NB4 (cell line): Measurements from ENCODE around the gene HIVEP2.

Experiments
- CTCF ChIP-seq: IDR thresholded peaks from one replicate; pipeline ENCODE4 v1.5.1; 2012; ENCODE audit warnings: low read depth, low read length
- MAX ChIP-seq: IDR thresholded peaks from 2 replicates; pipeline ENCODE4 v1.6.1; 2011; ENCODE audit warnings: low read depth, low read length
- MYC ChIP-seq: IDR thresholded peaks from 2 replicates; pipeline ENCODE4 v1.6.1; 2011; ENCODE audit warnings: low read depth, low read length
- POLR2A ChIP-seq: IDR thresholded peaks from 2 replicates; pipeline ENCODE4 v1.6.1; 2011; ENCODE audit warnings: mild to moderate bottlenecking; ENCODE audit not compliant: insufficient read length; ENCODE audit errors: extremely low read depth

GRCh38 chr6:142718667-142719191, 226.2 kb downstream of the HIVEP2 start:
- TF ChIP-seq MAX (no peak), CTCF (no peak), POLR2A (no peak), MYC (no peak)
